ENCODE measurements around the gene ANKRD34A. TPM values are rescaled to one million over a fixed set of nuclear protein-coding genes. Genes with fewer than 3 reads are reported as not detected.

The ANKRD34A gene
- total and polyA plus RNA-seq, 2 experiments from 2014 or later = 0.16 to 0.35 TPM

- Mint-ChIP-seq H3K27ac (no peak overlapping the region), H3K27me3 (ENCODE audit: insufficient read depth, low read depth, poor library complexity) (peaks cover 20% of the 10 kb centered on the region), H3K36me3 (ENCODE audit: low read depth) (peaks cover 3% of the 10 kb centered on the region; the same call in 2 of the 3 replicates), H3K4me3 (peak overlapping the region; percentile 32; the same call in 2 of the 3 replicates), H3K4me1 (peaks cover 12% of the 10 kb centered on the region; the same call in 2 of the 3 replicates), H3K9me3 (no peaks in the 10 kb centered on the region)
- H3K27me3 ChIP-seq (ENCODE audit: insufficient read depth) = peaks cover 8% of the 10 kb centered on the region; the same call in 1 of the 2 replicates
- no peaks in the 10 kb centered on the region; the same call in 1 of the 2 replicates for H4K20me1 ChIP-seq (replicated peaks; ENCODE audit: insufficient read depth)
- ATAC-seq (no peak), DNase-seq (ENCODE audit: low spot score) (no peak)
- no peaks in the 10 kb centered on the region for H3K79me2 ChIP-seq (replicated peaks; ENCODE audit: insufficient read depth)
- H3K36me3 ChIP-seq (ENCODE audit: insufficient read depth) = no peaks in the 10 kb centered on the region
- peaks cover 6% of the 10 kb centered on the region; the same call in 1 of the 2 replicates for H3K4me1 ChIP-seq (ENCODE audit: insufficient read depth)
- H3K4me3 ChIP-seq = no peak overlapping the region
- H3K27ac ChIP-seq (ENCODE audit: low read depth) = no peak overlapping the region
- no peak overlapping the region for H2AFZ ChIP-seq
- no peaks in the 10 kb centered on the region; the same call in 1 of the 2 replicates for H3F3A ChIP-seq (replicated peaks; ENCODE audit: low read depth)
- TF ChIP-seq ZNF331 (CRISPR knock-in tag; IDR thresholded peaks at IDR 0.05; ENCODE audit: low read depth) (no peak), ZNF462 (CRISPR knock-in tag; IDR thresholded peaks at IDR 0.05) (no peak), ZNF114 (CRISPR knock-in tag; IDR thresholded peaks at IDR 0.05) (no peak), ETS1 (IDR thresholded peaks at IDR 0.05) (no peak), EZH2 (IDR thresholded peaks at IDR 0.05; ENCODE audit: low read depth, unreplicated experiment) (no peak), JUNB (IDR thresholded peaks at IDR 0.05; ENCODE audit: unreplicated experiment) (no peak), REST (IDR thresholded peaks at IDR 0.05; ENCODE audit: unreplicated experiment) (no peak), STAT1 (IDR thresholded peaks at IDR 0.05; ENCODE audit: unreplicated experiment) (no peak), CTCF (conservative IDR thresholded peaks at IDR 0.05; ENCODE audit: low read depth in 2 of 2) (no peak), EZH2phosphoT487 (IDR thresholded peaks at IDR 0.05; ENCODE audit: unreplicated experiment) (no peak), POLR2AphosphoS5 (IDR thresholded peaks at IDR 0.05; ENCODE audit: low read depth) (no peak), NANOG (IDR thresholded peaks at IDR 0.05; ENCODE audit: borderline replicate concordance) (no peak), CREB1 (CRISPR knock-in tag; IDR thresholded peaks at IDR 0.05; ENCODE audit: low read depth) (no peak)
- no peaks in the 10 kb centered on the region for H3K9me2 ChIP-seq (ENCODE audit: insufficient read depth)
- H3K4me2 ChIP-seq = no peak overlapping the region
These were observed 47.6 kb downstream of the ANKRD34A start for GRCh38 chr1:145916745-145917144.
